HepG2 (cell line): ENCODE results near the gene LRRC4C.

Experiments
- GABPA ChIP-seq, 2 experiments: IDR thresholded peaks; 2 replicates each; pipeline ENCODE4 v1.6.1; 2011 to 2016; ENCODE audit warnings: low read depth in 2 of 2, low read length in 1 of 2, missing biosample characterization in 1 of 2, missing genetic modification characterization in 1 of 2
- HDAC1 ChIP-seq: sonication (generic); formaldehyde crosslinking; IDR thresholded peaks from 2 replicates; pipeline ENCODE4 v1.5.1; 2020; ENCODE audit warnings: mild to moderate bottlenecking, missing genetic modification reagents
- ONECUT2 ChIP-seq: sonication (generic); formaldehyde crosslinking; IDR thresholded peaks from 2 replicates; pipeline ENCODE4 v1.4.0; 2020; ENCODE audit warnings: missing genetic modification reagents
- SNAPC2 ChIP-seq: sonication (generic); formaldehyde crosslinking; IDR thresholded peaks from 2 replicates; pipeline ENCODE4 v1.8.1; 2022; ENCODE audit warnings: mild to moderate bottlenecking, missing genetic modification reagents
- ZMAT3 ChIP-seq: sonication (generic); formaldehyde crosslinking; conservative IDR thresholded peaks from 2 replicates; pipeline ENCODE4 v1.7.0; 2021; ENCODE audit warnings: missing genetic modification reagents
- ZNF160 ChIP-seq: sonication (generic); formaldehyde crosslinking; IDR thresholded peaks from 2 replicates; pipeline ENCODE4 v1.8.0; 2022; ENCODE audit warnings: mild to moderate bottlenecking, inconsistent platforms, missing genetic modification reagents
- ZNF615 ChIP-seq: sonication (generic); formaldehyde crosslinking; IDR thresholded peaks from 2 replicates; pipeline ENCODE4 v1.5.0; 2020; ENCODE audit warnings: mild to moderate bottlenecking, missing genetic modification reagents, borderline replicate concordance
- TF ChIP-seq, protein P1 (sequence below): IDR thresholded peaks from 2 replicates; pipeline ENCODE4 v1.6.1; 2012; ENCODE audit warnings: low read depth, low read length, improper control_type of control experiment
- TF ChIP-seq, protein P2 (sequence below): sonication (generic); formaldehyde crosslinking; IDR thresholded peaks from 2 replicates; pipeline ENCODE4 v1.4.0; 2020; ENCODE audit warnings: missing genetic modification reagents
- TF ChIP-seq, protein P3 (sequence below): IDR thresholded peaks from 2 replicates; pipeline ENCODE4 v1.6.1; 2016

DNA sequence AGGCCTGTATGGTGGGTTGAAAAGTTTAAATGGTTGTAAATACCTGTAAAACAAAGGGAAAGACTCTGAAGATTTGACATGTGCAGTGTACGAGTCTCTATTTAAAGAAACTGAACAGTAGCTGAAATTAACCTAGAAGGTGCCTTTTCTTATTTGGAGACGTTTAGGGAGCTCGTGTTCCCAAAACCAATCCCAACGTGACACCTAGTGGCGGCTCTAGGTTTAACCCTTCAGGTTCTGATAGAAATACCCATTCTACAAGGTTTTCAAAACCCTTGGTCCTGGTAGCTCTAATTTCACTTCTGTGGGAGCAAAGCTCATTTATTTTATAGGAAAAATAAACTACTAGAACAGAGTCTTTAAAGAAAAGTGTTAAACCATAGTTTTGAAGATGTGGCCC lies 258.3 kb downstream of the LRRC4C start:
- TF ChIP-seq, protein P1, sequence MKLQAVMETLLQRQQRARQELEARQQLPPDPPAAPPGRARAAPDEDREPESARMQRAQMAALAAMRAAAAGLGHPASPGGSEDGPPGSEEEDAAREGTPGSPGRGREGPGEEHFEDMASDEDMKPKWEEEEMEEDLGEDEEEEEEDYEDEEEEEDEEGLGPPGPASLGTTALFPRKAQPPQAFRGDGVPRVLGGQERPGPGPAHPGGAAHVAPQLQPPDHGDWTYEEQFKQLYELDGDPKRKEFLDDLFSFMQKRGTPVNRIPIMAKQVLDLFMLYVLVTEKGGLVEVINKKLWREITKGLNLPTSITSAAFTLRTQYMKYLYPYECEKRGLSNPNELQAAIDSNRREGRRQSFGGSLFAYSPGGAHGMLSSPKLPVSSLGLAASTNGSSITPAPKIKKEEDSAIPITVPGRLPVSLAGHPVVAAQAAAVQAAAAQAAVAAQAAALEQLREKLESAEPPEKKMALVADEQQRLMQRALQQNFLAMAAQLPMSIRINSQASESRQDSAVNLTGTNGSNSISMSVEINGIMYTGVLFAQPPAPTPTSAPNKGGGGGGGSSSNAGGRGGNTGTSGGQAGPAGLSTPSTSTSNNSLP = no peak
- TF ChIP-seq ZMAT3 (CRISPR knock-in tag) (no peak), ZNF615 (CRISPR knock-in tag) (no peak), ONECUT2 (no peak), GABPA (IDR thresholded peaks at IDR 0.05; ENCODE audit: low read depth, low read length) (no peak), GABPA (CRISPR knock-in tag; IDR thresholded peaks at IDR 0.05; ENCODE audit: low read depth) (no peak), HDAC1 (CRISPR knock-in tag) (no peak), SNAPC2 (no peak), ZNF160 (CRISPR knock-in tag) (no peak)
- TF ChIP-seq, protein P2, sequence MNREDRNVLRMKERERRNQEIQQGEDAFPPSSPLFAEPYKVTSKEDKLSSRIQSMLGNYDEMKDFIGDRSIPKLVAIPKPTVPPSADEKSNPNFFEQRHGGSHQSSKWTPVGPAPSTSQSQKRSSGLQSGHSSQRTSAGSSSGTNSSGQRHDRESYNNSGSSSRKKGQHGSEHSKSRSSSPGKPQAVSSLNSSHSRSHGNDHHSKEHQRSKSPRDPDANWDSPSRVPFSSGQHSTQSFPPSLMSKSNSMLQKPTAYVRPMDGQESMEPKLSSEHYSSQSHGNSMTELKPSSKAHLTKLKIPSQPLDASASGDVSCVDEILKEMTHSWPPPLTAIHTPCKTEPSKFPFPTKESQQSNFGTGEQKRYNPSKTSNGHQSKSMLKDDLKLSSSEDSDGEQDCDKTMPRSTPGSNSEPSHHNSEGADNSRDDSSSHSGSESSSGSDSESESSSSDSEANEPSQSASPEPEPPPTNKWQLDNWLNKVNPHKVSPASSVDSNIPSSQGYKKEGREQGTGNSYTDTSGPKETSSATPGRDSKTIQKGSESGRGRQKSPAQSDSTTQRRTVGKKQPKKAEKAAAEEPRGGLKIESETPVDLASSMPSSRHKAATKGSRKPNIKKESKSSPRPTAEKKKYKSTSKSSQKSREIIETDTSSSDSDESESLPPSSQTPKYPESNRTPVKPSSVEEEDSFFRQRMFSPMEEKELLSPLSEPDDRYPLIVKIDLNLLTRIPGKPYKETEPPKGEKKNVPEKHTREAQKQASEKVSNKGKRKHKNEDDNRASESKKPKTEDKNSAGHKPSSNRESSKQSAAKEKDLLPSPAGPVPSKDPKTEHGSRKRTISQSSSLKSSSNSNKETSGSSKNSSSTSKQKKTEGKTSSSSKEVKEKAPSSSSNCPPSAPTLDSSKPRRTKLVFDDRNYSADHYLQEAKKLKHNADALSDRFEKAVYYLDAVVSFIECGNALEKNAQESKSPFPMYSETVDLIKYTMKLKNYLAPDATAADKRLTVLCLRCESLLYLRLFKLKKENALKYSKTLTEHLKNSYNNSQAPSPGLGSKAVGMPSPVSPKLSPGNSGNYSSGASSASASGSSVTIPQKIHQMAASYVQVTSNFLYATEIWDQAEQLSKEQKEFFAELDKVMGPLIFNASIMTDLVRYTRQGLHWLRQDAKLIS = no peak
- TF ChIP-seq, protein P3, sequence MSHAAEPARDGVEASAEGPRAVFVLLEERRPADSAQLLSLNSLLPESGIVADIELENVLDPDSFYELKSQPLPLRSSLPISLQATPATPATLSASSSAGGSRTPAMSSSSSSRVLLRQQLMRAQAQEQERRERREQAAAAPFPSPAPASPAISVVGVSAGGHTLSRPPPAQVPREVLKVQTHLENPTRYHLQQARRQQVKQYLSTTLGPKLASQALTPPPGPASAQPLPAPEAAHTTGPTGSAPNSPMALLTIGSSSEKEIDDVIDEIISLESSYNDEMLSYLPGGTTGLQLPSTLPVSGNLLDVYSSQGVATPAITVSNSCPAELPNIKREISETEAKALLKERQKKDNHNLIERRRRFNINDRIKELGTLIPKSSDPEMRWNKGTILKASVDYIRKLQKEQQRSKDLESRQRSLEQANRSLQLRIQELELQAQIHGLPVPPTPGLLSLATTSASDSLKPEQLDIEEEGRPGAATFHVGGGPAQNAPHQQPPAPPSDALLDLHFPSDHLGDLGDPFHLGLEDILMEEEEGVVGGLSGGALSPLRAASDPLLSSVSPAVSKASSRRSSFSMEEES (CRISPR knock-in tag) = no peak
